Astrocyte of the hippocampus (primary cell): ENCODE results near the gene SH3PXD2A.
A peak's percentile ranks its signal among the peaks of the same experiment; 100 is the strongest.

Source experiments
- DNase-seq: peaks from one replicate; pipeline ENCODE4 v3.0.0; 2011; ENCODE audit warnings: low read depth, low spot score

SH3PXD2A gene

DNA sequence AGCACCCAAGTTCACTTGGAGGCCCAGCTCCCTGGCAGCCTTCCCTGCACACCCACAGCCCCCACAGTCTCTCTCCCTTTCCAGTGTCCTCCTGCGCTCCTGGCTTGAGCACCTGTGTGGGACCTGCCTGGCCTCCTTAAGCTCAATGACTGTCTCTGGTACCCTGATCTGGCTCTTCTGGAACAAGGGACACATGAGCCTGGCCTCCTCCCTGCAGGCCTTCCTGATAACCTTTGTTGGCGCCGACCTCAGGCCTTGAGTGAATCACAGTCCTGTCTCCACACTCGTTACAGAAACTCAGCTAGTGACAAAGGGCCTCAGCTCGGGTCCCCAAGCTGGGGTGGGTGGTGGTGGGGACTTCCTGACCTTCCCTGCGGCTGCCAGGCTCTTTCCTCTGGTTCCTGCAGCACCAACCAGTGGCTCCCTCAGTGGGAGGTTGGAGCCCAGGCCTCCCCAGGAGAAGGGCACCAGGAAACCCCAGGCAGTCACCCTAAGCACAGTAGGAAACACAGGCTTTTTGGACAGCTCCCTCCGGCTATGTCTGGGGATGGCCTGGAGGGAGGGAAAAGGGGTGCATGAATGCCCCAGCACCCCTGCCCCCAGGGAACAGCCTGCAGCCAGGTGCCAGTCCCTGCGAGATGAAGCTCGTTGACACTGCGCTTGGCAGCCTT, 147.3 kb downstream of the SH3PXD2A start:
- DNase-seq = no peak

DNA sequence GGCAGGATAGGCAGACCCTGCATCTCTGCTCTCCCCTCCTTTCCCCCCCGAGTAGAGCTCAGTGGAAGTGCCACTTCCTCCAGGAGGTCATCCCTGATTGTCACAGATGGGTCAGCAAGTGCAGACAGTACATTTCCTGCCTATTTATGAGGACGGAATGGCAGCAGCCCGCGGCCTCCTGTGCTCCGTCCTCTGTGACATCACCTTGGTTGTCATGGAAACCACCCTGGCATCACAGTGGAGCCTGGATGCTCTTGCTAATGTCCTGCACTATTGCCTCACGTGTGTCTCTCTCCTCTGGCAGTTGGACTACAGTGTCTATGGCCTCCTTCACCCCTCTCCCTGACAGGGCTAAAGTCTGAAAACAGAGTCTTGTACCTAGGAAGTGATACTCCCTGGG, 148.6 kb downstream of the SH3PXD2A start:
- no peak for DNase-seq

DNA sequence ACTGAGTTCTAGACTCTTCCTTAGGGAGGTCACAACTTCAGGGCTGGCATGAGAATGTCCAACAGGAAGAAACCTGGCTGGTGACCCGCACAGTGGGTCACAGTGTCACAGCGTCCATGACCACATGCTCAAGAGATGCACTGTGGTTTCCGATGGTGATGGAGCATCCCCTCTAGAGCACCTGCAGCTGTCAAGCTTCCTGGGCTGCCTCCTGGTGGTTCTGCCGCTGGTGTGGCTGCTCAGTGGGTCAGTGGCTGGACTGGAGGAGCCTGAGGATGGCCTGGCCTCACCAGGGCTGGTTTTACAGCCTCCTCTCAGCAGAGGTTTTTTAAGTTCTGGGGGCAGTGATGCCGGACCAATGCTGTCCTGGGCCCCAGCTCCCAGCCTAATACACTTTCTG, 149.3 kb downstream of the SH3PXD2A start:
- DNase-seq = no peak

DNA sequence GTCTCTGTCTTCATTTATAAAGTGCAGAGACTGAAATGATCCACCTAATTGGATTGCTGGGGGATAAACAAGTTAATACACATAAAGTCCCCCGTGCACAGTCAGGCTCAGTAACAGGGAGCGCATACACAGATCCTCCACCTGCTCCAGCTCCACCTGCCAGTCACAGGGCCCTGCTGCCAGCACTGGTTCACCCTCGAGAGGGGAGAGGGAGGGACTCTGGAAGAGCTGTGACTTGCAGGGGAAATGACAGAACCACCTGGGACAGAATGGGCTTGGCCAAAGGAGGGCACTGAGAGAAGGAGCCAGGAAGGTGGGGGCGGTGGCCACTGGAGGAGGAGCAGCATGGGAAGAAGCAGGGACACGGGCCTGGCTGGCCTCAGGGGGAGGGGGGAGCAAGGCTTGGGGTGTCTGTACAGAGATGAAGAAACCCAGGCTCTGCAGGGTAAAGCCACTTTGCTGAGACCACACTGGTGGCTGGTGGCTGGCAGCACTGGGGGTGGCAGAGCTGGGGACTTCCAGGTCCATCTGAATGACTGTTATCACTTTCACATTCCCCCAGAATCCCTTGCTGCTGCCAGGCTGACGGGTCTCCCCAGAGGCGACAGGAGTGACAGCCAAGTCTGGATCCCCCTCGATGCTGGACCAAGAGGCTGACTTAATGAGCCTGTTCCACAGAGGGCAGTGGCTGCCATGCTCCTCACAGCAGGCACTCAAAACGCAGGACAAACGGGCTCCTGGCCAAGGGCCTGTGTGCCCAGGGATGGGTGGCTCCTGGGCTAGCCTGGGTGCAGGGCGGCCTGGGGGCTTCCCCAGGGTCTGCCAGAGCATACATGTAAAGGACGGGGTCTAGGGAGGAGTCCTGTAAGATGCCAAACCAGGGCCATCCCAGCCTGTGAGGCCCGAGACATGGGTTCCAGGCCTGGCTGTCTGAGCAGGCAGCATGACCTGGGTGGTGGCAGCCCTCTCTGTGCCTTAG, 151.1 kb downstream of the SH3PXD2A start:
- DNase-seq = no peak

DNA sequence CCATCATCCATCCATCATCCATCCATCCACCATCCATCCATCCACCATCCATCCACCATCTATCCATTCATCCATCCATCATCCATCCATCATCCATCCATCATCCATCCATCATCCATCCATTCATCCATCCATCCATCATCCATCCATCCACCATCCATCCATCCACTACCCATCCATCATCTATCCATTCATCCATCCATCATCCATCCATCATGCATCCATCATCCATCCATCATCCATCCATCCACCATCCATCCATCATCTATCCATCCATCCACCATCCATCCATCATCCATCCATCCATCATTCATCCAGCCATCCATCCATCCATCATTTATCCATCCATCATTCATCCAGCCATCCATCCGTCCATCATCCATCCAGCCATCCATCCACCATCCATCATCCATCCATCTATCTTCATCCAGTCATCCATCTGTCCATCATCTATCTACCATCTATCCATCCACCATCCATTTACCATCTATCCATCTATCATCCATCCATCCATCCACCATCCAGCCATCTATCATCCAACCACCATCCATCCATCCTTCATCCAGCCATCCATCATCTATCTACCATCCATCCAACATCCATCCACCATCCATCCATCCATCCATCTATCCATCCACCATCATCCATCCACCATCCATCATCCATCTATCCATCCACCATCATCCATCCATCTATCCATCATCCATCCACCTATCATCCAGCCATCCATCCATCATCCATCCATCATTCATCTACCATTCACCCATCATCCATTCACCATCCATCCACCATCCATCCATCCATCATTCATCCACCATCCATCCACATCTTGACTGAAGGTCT, 153.8 kb downstream of the SH3PXD2A start:
- DNase-seq = no peak

DNA sequence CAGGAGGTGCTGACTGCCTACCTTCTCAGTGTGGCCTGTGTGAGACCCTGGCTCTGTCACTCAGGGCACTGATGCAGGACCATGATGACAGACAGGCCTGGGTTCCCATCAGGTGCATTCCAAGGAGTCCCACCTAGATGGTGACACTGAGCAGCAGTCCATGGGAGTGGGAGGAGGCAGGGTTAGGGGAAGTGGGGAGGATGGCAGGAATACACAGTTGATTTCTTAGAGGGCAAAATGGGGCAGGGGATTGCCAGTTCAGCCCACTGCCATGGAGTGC, 155.0 kb downstream of the SH3PXD2A start:
- no peak for DNase-seq

DNA sequence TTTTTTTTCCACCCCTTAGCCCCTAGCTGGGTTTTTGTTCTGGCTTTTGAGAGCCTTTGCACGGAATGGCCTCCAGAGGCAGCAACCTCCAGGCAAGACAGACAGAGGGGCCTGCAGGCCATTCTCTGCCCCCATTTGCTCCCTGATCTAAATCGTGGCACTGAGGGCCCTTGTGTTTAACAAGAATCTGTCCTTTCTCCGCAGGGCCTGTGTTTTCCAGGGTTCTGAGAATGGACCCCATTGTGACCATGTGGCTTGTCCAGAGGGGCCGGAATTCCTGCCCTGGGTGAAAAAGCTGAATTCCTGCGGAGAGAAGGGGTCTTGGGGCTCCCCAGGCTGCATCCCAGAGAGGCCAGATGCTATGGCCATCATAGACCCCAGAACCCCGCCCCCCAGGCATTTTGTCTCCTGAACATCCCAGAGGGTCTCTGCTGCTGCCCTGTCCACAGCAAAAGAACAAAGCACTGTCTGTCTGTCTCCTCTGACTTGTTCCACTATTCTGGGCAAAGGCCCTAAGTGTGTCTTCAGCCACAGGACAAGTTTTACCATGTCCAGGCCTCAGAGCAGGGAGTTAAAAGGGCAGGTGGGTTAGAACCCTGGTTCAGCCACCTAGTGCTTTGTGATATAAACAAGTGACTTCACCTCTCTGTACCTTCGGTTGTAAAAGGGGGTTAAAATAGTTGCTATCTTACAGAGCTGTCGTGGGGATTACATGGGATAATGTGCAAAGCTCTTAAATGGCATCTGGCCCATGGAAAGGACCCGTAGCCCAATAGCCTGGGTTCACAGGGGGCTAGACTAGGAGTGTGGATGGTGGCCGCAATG, 155.6 kb downstream of the SH3PXD2A start:
- no peak for DNase-seq

DNA sequence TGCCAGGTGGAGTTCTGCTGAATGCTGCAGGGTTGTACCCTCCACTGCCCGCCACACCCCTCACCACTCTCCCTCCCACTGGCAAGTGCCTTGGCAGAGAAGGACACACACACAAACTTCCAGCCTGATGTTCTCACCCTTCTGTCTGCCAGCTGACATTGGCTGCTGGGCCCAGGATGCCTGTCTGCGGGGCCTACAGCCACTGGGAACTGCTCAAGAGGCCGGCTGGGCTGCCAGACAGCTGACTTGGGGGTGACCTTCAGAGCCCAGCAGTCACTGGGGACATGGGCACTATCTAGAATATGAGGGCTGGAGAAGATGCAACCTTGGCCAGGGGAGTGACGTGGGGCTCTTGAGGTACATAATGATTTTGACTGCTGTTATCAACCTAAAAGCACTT, 157.1 kb downstream of the SH3PXD2A start:
- DNase-seq = no peak

DNA sequence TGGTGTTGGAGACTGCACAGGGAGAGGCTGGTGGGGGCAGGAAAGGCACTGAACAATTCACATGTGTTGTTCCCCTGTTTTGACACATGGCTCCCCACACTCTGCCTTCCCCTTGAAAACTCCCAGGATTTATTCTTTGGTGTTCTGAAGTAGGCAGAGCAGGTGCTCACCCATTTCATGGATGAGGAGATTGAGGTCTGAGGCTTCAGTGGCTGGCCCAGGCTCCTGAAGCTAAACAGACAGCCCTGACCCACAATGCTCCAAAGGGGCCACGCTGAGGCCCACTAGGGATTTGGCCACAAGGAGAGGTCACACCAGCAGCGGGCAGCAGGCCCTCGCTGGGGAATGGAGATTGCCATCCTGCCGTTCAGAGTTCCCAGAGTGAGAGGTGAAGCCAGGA, 157.6 kb downstream of the SH3PXD2A start:
- no peak for DNase-seq

DNA sequence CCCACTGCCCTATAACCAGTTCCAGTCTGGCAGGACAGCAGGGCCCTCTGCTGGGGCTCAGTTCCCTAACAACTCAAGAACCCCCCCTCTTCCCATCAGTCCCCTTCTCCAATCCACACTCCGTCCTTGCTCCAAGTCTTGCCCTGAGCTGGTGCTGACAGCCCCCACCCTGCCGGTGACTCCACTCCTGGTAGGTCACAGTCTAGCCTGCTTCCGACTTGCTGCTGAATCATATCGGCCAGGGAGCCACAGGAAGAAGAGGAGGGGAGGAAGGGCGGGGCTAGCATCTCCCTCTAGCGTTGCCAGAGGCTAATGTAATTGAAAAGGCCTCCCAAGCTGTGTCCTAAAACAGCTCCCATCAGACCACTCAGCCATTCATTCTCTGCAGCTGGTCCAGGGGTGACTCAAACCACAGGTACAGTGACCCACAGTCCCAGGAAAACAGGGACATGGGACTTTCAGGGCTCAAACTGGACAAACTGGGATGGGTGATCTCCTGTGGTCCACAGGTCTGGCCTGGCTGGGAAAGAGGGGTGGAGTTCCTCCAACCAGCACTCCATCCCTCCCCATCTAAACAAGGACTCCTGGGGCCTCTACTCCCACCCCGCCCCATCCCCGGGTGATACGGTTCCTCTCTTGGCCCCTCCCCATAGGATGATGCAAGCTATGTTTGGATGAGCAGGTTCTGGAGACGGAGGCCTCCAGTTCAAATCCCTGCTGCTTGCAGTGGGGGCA, 158.8 kb downstream of the SH3PXD2A start:
- DNase-seq = peak; percentile 87

DNA sequence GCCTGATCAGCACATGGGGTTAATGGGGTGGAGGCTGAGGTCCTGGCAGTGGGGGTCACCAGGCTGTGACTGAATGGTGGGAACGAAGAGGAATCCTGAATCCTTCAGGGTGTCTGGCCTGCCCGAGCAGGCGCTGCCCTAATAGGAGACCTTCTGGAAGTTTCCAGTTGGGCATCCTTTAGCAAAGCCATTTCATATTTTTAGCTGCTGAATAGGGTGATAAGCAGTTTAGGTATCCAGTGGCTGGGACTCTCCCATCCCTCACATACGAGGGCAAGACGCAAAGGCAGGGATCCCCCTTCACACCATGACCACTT, 159.3 kb downstream of the SH3PXD2A start:
- DNase-seq = no peak

DNA sequence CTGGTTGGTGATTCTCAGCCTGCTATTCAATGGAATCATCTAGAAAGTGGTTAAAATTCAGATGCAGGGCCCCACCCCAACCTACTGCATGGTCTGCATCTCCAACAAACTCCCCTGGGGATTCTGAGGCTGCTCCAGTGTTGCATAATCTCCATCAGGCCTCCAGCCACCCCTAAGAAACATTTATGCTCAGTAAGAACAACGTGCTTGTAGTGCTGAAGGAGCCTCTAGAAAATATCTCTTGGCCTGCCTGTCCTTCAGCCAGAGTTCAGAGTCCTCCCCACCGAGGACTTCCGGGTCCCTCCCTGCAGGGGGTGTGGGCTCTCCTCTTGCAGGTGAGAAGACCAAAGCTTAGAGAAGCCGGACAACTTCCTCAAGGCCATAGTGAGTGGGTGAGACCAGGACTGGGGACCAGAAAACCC, 159.8 kb downstream of the SH3PXD2A start:
- DNase-seq = no peak

DNA sequence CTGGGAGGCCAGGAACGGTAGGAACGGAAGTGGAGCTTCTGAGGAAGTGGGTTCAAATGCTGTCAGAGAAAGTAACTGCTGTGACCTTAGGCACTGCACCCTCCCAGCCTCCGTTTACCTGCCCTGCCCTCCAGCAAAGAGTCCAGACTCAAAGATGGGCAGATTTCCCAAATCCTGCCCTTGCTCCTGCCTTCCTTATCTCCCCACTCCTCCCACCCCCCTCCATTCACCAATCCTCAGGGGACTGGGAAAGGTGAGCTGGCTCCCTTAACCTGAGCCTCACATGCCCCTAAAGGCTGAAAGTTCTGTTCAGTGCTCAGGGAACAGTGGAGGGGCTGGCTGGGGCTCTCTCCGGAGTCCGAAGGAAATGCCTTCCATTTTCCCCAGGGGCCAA, 161.6 kb downstream of the SH3PXD2A start:
- no peak for DNase-seq

DNA sequence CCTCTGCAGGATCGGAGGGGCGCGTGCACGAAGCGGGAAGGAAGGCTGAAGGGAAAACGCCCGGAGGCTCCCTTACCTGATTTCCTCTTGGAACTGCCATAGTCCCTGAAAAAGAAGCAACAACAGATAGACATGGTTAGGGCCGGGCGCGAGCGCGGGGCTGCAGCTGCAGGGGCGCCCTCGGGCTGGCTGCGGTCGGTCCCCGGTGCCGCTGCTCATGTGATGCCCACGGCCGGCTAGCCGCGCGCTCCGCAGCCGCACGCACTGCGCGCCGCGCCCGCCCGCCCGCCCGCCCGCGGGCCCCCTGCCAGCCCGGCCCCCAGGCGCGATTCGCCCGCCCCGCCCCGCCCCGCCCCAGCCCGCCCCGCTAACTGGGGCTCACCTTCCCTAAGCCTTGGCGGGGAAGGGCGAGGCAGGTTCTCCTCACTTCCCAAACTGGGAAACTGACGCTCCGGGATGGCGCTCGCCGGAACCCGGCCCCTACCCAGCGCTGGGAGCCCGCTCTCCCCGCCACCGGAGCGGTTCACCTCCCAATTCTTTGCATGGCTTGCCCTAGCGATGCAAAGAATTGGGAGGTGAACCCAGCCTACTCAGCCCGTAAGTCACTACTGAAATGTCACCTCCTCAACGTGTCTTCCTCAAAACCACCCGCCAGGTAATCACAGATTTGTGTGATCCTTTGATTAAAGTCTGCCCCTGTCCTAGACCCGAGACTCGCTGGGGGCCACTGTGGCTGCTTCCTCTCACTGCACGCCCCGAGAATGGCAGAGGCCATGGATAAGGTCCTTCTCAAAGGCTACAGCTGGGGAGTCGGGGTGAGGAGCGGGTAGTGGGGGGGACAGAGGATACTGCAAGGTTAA, 162.2 kb downstream of the SH3PXD2A start:
- peak; percentile 47 for DNase-seq

DNA sequence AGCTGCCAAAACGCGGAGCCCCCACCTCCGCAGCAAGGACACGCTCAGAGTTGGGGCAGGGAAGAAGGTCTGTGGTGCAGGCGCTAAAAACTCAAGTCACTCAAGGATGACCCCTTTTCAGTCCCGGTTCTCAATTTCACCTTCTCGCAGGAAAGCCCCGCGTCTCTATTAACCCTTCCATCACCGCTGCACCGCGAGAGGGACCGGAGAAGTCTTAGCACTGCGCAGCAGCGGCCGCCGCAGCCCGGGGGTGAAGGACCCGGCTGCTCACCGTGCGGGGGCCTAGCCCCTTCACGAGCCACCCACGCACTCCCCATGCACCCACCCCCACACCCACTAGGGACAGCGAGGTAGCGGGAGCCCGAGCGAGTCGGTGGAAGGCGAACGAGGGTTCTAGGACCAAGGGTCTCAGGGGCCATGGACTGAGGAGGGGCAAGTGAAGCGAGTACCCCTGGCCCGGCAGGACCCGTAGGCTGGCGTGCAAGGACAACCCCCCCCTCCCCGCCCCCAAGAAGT, 162.9 kb downstream of the SH3PXD2A start:
- DNase-seq = no peak

DNA sequence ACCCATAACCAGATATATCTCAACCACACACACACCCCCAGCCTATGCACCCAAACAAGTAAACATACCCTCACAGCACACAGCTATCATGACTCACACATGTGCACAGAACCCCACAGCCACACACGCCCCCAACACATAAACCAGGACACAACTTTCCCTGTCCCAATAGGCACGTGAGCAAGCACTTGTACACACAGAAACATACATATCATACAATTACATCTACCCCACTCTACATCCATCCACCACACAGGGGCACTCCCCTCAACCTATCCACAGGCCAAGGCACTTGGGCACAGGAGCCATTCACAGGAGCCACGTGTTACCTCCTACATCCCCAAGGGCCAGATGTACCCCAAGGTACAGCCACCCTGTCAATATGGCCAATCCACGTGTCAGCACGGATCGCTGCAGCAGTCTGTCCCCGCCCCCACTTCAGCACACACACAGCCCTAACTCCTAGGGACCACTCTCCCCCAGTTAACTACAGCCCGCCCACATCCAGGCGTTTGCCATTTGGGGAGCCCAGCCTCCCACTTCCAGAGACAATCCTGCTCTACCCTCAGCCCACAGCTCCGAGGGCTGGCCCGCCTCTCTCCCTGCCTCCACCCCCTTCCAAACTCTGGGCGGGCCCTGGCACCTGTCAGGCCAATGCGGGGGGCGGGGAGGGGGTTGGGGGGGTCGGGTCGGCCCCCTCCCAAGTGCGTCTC, 163.5 kb downstream of the SH3PXD2A start:
- no peak for DNase-seq

DNA sequence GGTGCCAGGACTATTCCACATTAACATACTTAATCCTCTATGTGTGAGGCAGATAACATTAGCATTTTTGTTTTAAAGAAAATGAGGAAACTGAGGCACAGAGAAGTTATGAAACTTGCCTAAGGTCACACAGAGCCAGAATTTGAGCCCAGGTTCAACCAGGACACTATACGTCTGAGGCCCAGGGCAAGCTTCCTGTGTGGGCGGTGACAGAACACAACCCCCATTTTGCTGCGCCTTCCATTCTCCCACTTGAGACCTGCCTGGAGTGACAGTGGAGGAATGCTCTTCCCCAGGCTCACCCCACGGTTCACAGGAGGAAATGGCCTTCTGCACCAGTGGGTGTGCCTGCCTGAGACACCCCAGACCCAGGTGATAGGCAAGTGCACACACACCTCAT, 164.1 kb downstream of the SH3PXD2A start:
- no peak for DNase-seq

DNA sequence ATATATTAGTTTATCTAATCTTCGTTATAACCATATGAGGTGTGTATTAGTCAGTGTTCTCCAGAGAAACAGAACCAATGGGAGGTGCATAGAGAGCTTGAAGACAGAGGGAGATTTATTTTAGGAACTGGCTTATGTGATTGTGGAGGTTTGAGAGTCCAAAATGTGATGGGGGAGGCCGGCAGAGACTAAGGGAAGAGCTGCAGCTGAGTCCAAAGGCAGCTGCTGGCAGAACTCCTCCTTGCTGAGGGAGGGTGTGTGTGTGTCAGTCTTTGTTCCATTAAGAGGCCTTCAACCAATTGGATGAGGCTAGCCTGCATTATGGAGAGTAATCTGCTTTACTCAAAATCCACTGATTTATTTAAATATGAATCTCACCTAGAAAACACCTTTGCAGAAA, 165.1 kb downstream of the SH3PXD2A start:
- no peak for DNase-seq

DNA sequence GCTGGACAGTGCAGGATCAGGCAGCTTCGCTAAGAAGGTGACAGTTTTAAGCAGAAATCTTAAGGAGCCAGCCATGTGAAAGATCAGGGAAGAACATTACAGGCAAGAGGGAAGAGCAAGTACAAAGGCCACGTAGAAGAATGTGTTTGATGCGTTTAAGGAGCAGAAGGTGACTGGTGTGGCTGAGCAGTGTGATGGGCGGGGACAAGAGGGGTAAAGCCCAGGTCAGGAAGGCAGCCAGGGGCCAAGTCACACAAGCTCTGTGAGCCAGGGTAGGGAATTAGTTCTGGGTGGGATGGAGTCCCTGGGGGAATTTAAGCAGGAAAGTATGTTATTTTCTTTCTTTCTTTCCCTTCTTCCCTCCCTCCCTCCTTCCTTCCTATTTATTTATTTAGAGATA, 166.9 kb downstream of the SH3PXD2A start:
- no peak for DNase-seq
